ENCODE results near the gene JCAD.

JCAD gene

GRCh38 chr10:30022590-30022989, 36.8 kb downstream of the JCAD start:
- no peak for TF ChIP-seq CTCF (conservative IDR thresholded peaks at IDR 0.05)
- no peak for TF ChIP-seq ZFX (IDR thresholded peaks at IDR 0.05)
- H3K27ac ChIP-seq: no peak overlapping the region

GRCh38 chr10:30019468-30019867, 39.9 kb downstream of the JCAD start:
- H3K27ac ChIP-seq: no peak overlapping the region
- TF ChIP-seq ZFX (IDR thresholded peaks at IDR 0.05) (no peak), CTCF (conservative IDR thresholded peaks at IDR 0.05) (no peak)

GRCh38 chr10:30018496-30018895, 40.9 kb downstream of the JCAD start:
- no peak for TF ChIP-seq ZFX (IDR thresholded peaks at IDR 0.05)
- TF ChIP-seq CTCF (conservative IDR thresholded peaks at IDR 0.05): no peak

GRCh38 chr10:30017966-30018365, 41.4 kb downstream of the JCAD start:
- TF ChIP-seq CTCF (conservative IDR thresholded peaks at IDR 0.05) (no peak), ZFX (IDR thresholded peaks at IDR 0.05) (no peak)

More at GRCh38 chr10:30018496-30018895, 40.9 kb downstream of the JCAD start:
- no peak overlapping the region for H3K27ac ChIP-seq

GRCh38 chr10:30017556-30017955, 41.8 kb downstream of the JCAD start:
- no peak for TF ChIP-seq ZFX (IDR thresholded peaks at IDR 0.05)
- no peak for TF ChIP-seq CTCF (conservative IDR thresholded peaks at IDR 0.05)
- no peak overlapping the region for H3K27ac ChIP-seq

More at GRCh38 chr10:30017966-30018365, 41.4 kb downstream of the JCAD start:
- H3K27ac ChIP-seq: no peak overlapping the region

GRCh38 chr10:30014511-30014910, 44.9 kb downstream of the JCAD start:
- TF ChIP-seq CTCF (conservative IDR thresholded peaks at IDR 0.05) (no peak), ZFX (IDR thresholded peaks at IDR 0.05) (no peak)
- no peak overlapping the region for H3K27ac ChIP-seq

GRCh38 chr10:30013757-30014156, 45.6 kb downstream of the JCAD start:
- H3K27ac ChIP-seq: no peak overlapping the region
- TF ChIP-seq ZFX (IDR thresholded peaks at IDR 0.05): no peak
- no peak for TF ChIP-seq CTCF (conservative IDR thresholded peaks at IDR 0.05)
